GM23338 (cell line): ENCODE results near the gene ZAR1. TPM values are rescaled to one million over a fixed set of nuclear protein-coding genes. Genes with fewer than 3 reads are reported as not detected.

Experiments used
- ATAC-seq: fragments of 200-7000 bp; cut with Tn5 transposase; 3 replicates; pipeline ENCODE4 v1.9.1; 2020
- DNase-seq: peaks from one replicate; pipeline ENCODE4 v3.0.0-alpha.2; 2015; ENCODE audit warnings: low spot score
- H2AFZ ChIP-seq: fragments of 200-600 bp; sonication (generic); 2 replicates; pipeline ENCODE4 v1.8.0; 2016; ENCODE audit warnings: antibody characterized with exemption, mild to moderate bottlenecking, moderate library complexity
- H3F3A ChIP-seq: fragments of 200-600 bp; sonication (generic); replicated peaks from 2 replicates; pipeline ENCODE4 v1.8.0; 2017; ENCODE audit warnings: antibody characterized with exemption, mixed run types, low read depth
- H3K27ac ChIP-seq: fragments of 200-600 bp; sonication (generic); 2 replicates; pipeline ENCODE4 v1.6.1; 2016; ENCODE audit warnings: low read depth
- H3K27me3 ChIP-seq: fragments of 200-600 bp; sonication (generic); 2 replicates; pipeline ENCODE4 v1.8.0; 2016; ENCODE audit warnings: mild to moderate bottlenecking, mixed run types, moderate library complexity; ENCODE audit not compliant: insufficient read depth
- H3K36me3 ChIP-seq: fragments of 200-600 bp; sonication (generic); 2 replicates; pipeline ENCODE4 v1.8.0; 2016; ENCODE audit warnings: mild to moderate bottlenecking; ENCODE audit not compliant: insufficient read depth
- H3K4me1 ChIP-seq: fragments of 200-600 bp; sonication (generic); 2 replicates; pipeline ENCODE4 v1.8.0; 2016; ENCODE audit warnings: mild to moderate bottlenecking, moderate library complexity; ENCODE audit not compliant: insufficient read depth
- H3K4me2 ChIP-seq: fragments of 200-600 bp; sonication (generic); 2 replicates; pipeline ENCODE4 v1.7.1; 2017; ENCODE audit warnings: mixed run types
- H3K4me3 ChIP-seq: fragments of 200-600 bp; sonication (generic); 2 replicates; pipeline ENCODE4 v1.6.1; 2016; ENCODE audit warnings: mixed run types
- H3K79me2 ChIP-seq: fragments of 200-600 bp; sonication (generic); replicated peaks from 2 replicates; pipeline ENCODE4 v1.8.0; 2017; ENCODE audit warnings: mild to moderate bottlenecking; ENCODE audit not compliant: insufficient read depth
- H3K9me2 ChIP-seq: fragments of 200-600 bp; sonication (generic); 2 replicates; pipeline ENCODE4 v1.8.0; 2017; ENCODE audit not compliant: insufficient read depth
- H4K20me1 ChIP-seq: fragments of 200-600 bp; sonication (generic); replicated peaks from 2 replicates; pipeline ENCODE4 v1.8.0; 2017; ENCODE audit warnings: mild to moderate bottlenecking; ENCODE audit not compliant: insufficient read depth
- H3K27ac Mint-ChIP-seq: 2 replicates; pipeline ENCODE4 v1.8.0; 2020; ENCODE audit warnings: inconsistent platforms, mild to moderate bottlenecking, moderate library complexity, mixed read lengths
- H3K27me3 Mint-ChIP-seq: 3 replicates; pipeline ENCODE4 v1.8.0; 2022; ENCODE audit warnings: low read depth, mild to moderate bottlenecking, moderate library complexity, mixed read lengths, inconsistent platforms; ENCODE audit not compliant: insufficient read depth, poor library complexity
- H3K36me3 Mint-ChIP-seq: 3 replicates; pipeline ENCODE4 v1.8.0; 2021; ENCODE audit warnings: low read depth, mild to moderate bottlenecking, inconsistent platforms, moderate library complexity, mixed read lengths
- H3K4me1 Mint-ChIP-seq: 3 replicates; pipeline ENCODE4 v1.8.0; 2020; ENCODE audit warnings: mild to moderate bottlenecking, inconsistent platforms, mixed read lengths
- H3K4me3 Mint-ChIP-seq: 3 replicates; pipeline ENCODE4 v1.8.0; 2021; ENCODE audit warnings: moderate library complexity, mild to moderate bottlenecking, inconsistent platforms, mixed read lengths
- H3K9me3 Mint-ChIP-seq: 3 replicates; pipeline ENCODE4 v1.8.0; 2020; ENCODE audit warnings: moderate library complexity, mild to moderate bottlenecking, inconsistent platforms, mixed read lengths
- CREB1 ChIP-seq: fragments of 250-450 bp; sonication (Bioruptor Pico); IDR thresholded peaks from 2 replicates; pipeline ENCODE4 v1.5.0; 2020; ENCODE audit warnings: low read depth, mild to moderate bottlenecking, moderate library complexity
- CTCF ChIP-seq, 2 experiments: fragments of 200-600 bp in 1 of 2; sonication (generic) in 1 of 2; conservative IDR thresholded peaks; 2 replicates each; pipeline versions ENCODE4 v1.5.1 to v1.6.1; 2016 to 2017; ENCODE audit warnings: antibody characterized with exemption in 2 of 2, low read depth in 2 of 2, mild to moderate bottlenecking in 2 of 2, moderate library complexity in 1 of 2
- ETS1 ChIP-seq: IDR thresholded peaks from 2 replicates; pipeline ENCODE4 v1.6.1; 2016; ENCODE audit warnings: antibody characterized with exemption
- JUNB ChIP-seq: IDR thresholded peaks from one replicate; pipeline ENCODE4 v1.6.1; 2016; ENCODE audit warnings: antibody characterized with exemption; ENCODE audit not compliant: unreplicated experiment
- POLR2AphosphoS5 ChIP-seq: IDR thresholded peaks from 2 replicates; pipeline ENCODE4 v1.6.1; 2016; ENCODE audit warnings: antibody characterized with exemption, low read depth
- REST ChIP-seq: IDR thresholded peaks from one replicate; pipeline ENCODE4 v1.6.1; 2018; ENCODE audit warnings: antibody characterized with exemption; ENCODE audit not compliant: unreplicated experiment
- STAT1 ChIP-seq: IDR thresholded peaks from one replicate; pipeline ENCODE4 v1.6.1; 2016; ENCODE audit warnings: antibody characterized with exemption; ENCODE audit not compliant: unreplicated experiment
- ZNF114 ChIP-seq: fragments of 250-450 bp; sonication (Bioruptor Pico); IDR thresholded peaks from 2 replicates; pipeline ENCODE4 v1.5.0; 2020; ENCODE audit warnings: mild to moderate bottlenecking, moderate library complexity
- ZNF331 ChIP-seq: fragments of 250-450 bp; sonication (Bioruptor Pico); IDR thresholded peaks from 2 replicates; pipeline ENCODE4 v1.5.0; 2020; ENCODE audit warnings: low read depth, mild to moderate bottlenecking, moderate library complexity
- ZNF462 ChIP-seq: fragments of 250-450 bp; sonication (Bioruptor Pico); IDR thresholded peaks from 2 replicates; pipeline ENCODE4 v1.5.0; 2020; ENCODE audit warnings: mild to moderate bottlenecking, moderate library complexity
- polyA plus RNA-seq: library from polyadenylated mRNA; unstranded; fragments of >200 nt; fragmentation: Nextera tagmentation; extraction: Ambion mirVana; gene quantifications from 2 replicates; pipeline ENCODE4 v1.2.1, GENCODE V29; 2016
- total RNA-seq: library from RNA; depleted of rRNA; stranded (reverse); fragments of >200 nt; shearing (Covaris generic); gene quantifications from 2 replicates; pipeline ENCODE4 v1.2.3, GENCODE V29; 2014

Gene ZAR1
- total and polyA plus RNA-seq, 2 experiments from 2014 or later, result 0.27 to 1.6 TPM

GRCh38 chr4:48504352-48504751 is 14.3 kb downstream of the ZAR1 start (continued):
- no peak for TF ChIP-seq CTCF (conservative IDR thresholded peaks at IDR 0.05; ENCODE audit: low read depth in 2 of 2)
- no peak for TF ChIP-seq CREB1 (CRISPR knock-in tag)
- TF ChIP-seq JUNB, result no peak
- TF ChIP-seq STAT1, result no peak
- TF ChIP-seq ZNF114 (CRISPR knock-in tag), result no peak

GRCh38 chr4:48506716-48507115 is 16.7 kb downstream of the ZAR1 start:
- no peaks in the 10 kb centered on the region for H4K20me1 ChIP-seq
- peaks cover 3% of the 10 kb centered on the region; the same call in 1 of the 2 replicates for H3K36me3 ChIP-seq
- DNase-seq (no peak), ATAC-seq (no peak)
- Mint-ChIP-seq H3K4me3 (no peak overlapping the region), H3K27me3 (no peaks in the 10 kb centered on the region), H3K9me3 (no peaks in the 10 kb centered on the region), H3K4me1 (peaks cover 13% of the 10 kb centered on the region; the same call in 2 of the 3 replicates), H3K27ac (no peak overlapping the region), H3K36me3 (peaks cover 13% of the 10 kb centered on the region; the same call in 2 of the 3 replicates)
- H3K4me2 ChIP-seq, result no peak overlapping the region
- no peak overlapping the region for H2AFZ ChIP-seq
- H3K9me2 ChIP-seq, result no peaks in the 10 kb centered on the region
- no peaks in the 10 kb centered on the region for H3K27me3 ChIP-seq
- no peaks in the 10 kb centered on the region for H3F3A ChIP-seq
- H3K27ac ChIP-seq, result no peak overlapping the region
- no peak overlapping the region for H3K4me3 ChIP-seq
- peaks cover 10% of the 10 kb centered on the region for H3K4me1 ChIP-seq
- no peaks in the 10 kb centered on the region for H3K79me2 ChIP-seq
- TF ChIP-seq ETS1, result no peak
- TF ChIP-seq STAT1, result no peak
- no peak for TF ChIP-seq ZNF462
- TF ChIP-seq ZNF331 (CRISPR knock-in tag), result no peak
- no peak for TF ChIP-seq POLR2AphosphoS5
- TF ChIP-seq CREB1 (CRISPR knock-in tag), result no peak
- no peak for TF ChIP-seq CTCF (conservative IDR thresholded peaks at IDR 0.05; ENCODE audit: low read depth in 2 of 2)
- no peak for TF ChIP-seq ZNF114 (CRISPR knock-in tag)
- TF ChIP-seq REST, result no peak
